COLO668 (cell line): ENCODE data around the gene TAF4.
"Not testable (repeated sequence)": the region's sequence is repeated elsewhere in the genome, so short reads cannot be mapped to it uniquely, and the experiment has no call there.

Source experiments
- DNase-seq: peaks from one replicate; lab custom pipeline; 2025; ENCODE audit not compliant: unreplicated experiment; lab: John Stamatoyannopoulos, UW

Gene TAF4

DNA sequence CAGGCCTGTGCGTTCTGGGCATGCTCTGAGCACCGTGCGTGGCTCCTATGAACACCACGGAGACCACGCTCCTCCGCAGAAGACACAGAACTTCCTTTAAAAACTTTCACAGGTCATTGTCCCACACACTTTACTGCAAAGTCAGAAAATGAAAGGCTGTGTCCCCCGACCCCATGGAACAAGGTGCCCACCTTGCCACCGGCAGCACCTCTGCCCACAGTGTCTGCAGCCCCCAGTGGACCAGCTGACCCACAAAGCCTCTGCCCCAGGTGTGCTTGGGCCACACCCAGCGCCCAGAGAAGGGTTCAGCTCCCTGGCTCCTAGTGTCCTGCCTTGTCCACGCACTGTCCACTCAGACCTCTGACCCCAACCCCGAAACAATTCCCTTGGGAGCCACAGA lies 8.7 kb downstream of the TAF4 start:
- no peak for DNase-seq

DNA sequence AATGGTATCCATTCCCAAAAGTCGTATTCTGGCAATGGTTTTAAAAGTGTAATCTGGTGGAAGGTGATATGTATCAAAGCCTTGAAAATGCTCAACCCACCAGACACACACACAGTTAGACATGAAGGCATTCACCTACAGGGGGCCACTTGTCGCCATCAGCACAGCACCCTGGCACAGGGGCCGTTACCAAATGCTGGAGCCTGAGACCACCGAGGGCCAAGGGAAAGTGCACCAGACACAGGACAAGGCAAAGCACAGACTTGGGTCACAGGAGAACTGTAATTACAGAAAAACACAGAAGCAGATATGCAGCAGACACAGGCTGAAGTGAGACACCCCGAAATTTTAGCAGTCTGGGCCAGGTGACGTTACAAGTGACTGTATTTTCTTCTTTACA lies 9.3 kb downstream of the TAF4 start:
- no peak for DNase-seq

GRCh38 chr20:62055862-62056115 lies 9.9 kb downstream of the TAF4 start:
- DNase-seq: not testable (repeated sequence)

DNA sequence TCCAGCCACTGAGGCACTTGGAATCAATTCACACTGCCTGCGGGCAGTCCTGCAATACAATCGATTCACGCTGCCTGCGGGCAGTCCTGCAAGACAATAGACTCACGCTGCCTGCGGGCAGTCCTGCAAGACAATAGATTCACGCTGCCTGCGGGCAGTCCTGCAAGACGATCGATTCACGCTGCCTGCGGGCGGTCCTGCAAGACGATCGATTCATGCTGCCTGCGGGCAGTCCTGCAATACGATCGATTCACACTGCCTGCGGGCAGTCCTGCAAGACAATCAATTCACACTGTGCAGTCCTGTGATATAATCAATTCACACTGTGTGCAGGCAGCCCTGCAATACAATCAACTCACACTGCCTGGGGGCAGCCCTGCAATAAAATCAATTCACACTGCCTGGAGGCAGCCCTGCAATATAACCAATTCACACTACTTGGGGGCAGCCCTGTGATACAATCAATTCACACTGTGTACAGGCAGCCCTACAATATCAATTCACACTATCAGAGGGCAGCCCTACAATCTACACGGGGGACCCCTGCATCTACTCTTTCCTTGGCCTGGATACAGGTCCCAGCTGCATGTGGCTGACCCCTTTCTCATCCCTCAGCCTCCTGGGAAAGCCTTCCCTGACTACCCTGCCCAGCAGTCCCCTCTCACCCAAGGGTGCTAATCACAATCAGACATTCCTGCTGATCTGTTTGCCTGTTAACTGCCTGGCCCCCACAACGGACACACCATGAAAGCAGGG lies 10.4 kb downstream of the TAF4 start:
- DNase-seq: no peak

DNA sequence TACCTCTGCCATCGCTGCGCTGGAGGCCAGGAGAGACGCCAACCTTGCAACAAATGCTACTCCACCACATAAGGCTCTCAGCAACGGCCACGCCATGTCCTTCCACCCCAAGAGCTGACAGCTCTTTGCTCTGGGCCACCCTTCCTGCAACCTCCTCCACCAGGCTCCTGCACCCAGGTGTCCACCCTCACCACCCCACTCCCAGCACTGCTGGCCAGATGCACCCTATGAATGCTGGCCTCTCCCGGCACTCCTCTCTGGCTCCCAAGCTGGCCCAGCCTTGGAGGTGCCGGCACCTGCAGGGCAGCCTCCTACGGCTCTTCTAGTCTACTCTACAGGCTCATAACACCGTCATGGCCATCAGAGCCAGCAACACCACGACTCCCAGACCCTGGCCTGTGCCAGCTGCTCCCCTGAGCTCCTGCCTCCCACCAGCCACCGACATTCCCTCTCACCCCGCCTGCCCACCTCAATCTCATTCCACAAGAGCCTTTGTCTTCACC lies 11.2 kb downstream of the TAF4 start:
- DNase-seq: no peak

GRCh38 chr20:62053465-62054196 lies 12.1 kb downstream of the TAF4 start:
- no peak for DNase-seq

GRCh38 chr20:62052842-62053464 lies 12.7 kb downstream of the TAF4 start:
- no peak for DNase-seq

GRCh38 chr20:62052336-62052841 lies 13.3 kb downstream of the TAF4 start:
- no peak for DNase-seq

GRCh38 chr20:62051546-62052255 lies 14.0 kb downstream of the TAF4 start:
- DNase-seq: no peak

DNA sequence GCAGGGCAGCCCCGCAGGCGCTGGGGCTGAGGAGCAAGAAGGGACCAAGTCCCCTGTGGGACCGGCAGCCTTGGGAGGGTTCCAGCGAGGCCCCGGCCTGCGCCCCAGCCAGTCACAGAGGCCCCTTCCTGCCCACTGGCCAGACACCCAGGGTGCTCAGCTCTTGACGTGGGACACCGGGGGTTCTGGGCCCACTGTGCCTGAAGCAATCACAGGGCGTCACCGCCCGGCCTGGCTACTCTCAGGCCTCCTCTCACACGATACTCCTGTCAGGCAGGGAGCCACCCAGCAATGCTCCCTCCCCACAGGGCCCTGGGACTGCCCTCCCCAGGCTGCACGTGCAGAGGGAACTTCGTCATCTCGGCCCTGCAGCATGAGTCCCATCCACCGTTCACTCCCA lies 14.5 kb downstream of the TAF4 start:
- no peak for DNase-seq

GRCh38 chr20:62050166-62051120 lies 15.2 kb downstream of the TAF4 start:
- DNase-seq: no peak

- no peak for DNase-seq
Measured at GRCh38 chr20:62049342-62050165, 16.1 kb downstream of the TAF4 start.

DNA sequence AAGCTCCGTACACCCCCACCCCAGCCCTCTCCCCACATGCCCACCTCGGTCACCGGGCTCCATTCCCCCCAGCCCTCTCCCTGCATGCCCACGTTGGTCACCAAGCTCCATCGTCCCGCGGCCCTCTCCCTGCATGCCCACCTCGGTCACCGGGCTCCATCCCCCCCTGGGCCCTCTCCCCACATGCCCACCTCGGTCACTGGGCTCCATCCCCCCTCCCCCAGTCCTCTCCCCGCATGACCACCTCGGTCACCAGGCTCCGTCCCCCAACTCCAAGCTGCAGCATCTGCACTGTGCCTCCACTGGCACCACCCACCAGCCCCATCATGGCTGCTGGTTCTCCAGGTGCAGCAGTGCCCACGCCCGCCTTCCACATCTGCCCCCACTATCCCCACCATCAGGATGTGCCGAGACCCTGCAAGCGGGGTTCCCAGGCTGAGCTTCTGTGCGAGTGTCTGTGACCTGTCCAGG lies 16.8 kb downstream of the TAF4 start:
- DNase-seq: no peak

- DNase-seq: no peak
Measured at GRCh38 chr20:62048346-62048761, 17.3 kb downstream of the TAF4 start.

GRCh38 chr20:62047666-62048345 lies 17.9 kb downstream of the TAF4 start:
- DNase-seq: no peak

GRCh38 chr20:62046431-62046830 lies 19.2 kb downstream of the TAF4 start:
- DNase-seq: no peak

DNA sequence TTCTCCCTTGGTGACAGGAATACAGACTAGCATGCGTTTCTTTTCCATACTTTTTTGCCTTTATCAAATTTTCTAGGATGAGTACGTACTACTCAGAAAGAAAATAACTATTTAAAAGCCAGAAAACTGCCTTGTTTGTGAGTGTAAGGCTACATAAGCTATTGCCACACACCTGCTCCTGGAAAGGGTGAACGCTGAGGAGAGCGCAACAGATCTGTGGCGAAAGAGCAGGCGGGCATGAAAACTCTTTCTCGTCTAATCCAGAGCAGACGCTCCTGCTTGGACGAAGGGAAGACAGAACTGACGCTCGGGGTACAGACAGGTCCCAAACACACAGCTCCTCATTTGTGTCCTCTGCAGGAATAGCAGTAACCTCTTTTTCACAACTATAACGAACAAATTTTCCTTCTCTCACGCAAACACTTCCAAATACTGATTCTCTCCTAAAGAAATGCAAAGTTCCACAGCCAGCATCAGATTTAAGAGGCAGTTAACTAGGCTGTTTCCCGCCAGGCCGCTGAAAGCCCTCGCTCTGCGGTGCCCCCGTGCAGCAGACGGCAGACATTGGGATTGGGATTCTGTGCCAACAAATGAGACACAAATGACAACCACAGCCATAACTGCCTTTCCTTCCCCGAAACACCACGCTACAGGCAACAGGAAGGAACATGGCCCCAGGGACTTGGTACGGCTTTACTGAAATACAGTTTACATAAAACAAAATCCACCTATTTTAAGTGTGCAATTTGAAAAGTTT lies 20.0 kb downstream of the TAF4 start:
- no peak for DNase-seq

- DNase-seq: no peak
Measured at GRCh38 chr20:62045118-62045517, 20.6 kb downstream of the TAF4 start.
